Measurements from ENCODE around the gene GCHFR.

The GCHFR gene

DNA sequence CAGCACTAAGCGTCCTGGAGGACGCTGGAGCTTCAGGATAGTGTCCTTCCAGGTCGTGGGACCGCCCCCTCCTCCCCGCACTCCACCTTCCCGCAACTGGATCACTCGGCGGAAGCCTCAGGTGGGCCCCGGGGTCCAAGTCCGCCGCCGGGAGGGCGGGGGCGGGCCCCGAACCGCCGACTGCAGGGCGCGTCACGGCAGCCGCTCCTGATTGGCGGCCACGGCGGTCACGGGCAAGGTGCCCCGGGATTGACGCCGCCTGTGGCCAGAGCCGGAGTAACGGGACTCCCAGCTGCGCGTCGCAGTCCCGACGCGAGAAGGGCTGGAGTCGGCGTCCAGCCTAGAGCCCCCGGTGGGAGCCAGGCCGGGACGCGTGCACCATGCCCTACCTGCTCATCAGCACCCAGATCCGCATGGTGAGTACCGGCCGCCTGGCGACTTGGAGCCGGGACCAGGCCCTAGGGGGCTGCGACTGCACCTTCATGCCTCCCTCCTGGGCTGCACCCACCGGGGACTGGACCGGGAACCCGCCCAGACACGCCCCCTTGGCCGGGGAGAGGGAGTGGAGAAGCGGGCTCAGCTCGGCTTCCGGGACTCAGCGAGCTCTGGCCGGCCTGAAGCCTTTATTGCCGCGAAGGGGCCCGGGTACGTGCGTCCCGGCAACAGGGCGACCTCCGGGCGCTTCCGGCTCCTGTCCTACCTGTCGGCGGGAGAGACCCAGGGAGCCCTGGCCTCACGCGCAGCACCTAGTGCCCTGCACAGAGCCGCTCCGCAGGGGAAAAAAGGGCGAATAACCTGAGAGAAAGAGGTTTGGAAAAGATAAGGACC is at the start of gene GCHFR (continued):
- TF ChIP-seq ZSCAN4 (tag by site-specific recombination; IDR thresholded peaks at IDR 0.05) (no peak), ZNF18 (tag by site-specific recombination; IDR thresholded peaks at IDR 0.05) (no peak), ZNF701 (tag by site-specific recombination; IDR thresholded peaks at IDR 0.05) (no peak), KLF9 (tag by site-specific recombination; IDR thresholded peaks at IDR 0.05; ENCODE audit: low read depth) (peak; percentile 94), REST (tag by site-specific recombination; IDR thresholded peaks at IDR 0.05) (no peak), ZNF19 (tag by site-specific recombination; IDR thresholded peaks at IDR 0.05; ENCODE audit: low read depth) (no peak), ZNF785 (tag by site-specific recombination; IDR thresholded peaks at IDR 0.05) (no peak), REPIN1 (tag by site-specific recombination; IDR thresholded peaks at IDR 0.05; ENCODE audit: low read depth) (no peak), ZNF704 (tag by site-specific recombination; IDR thresholded peaks at IDR 0.05) (no peak), ZNF449 (tag by site-specific recombination; IDR thresholded peaks at IDR 0.05) (no peak), ZNF274 (IDR thresholded peaks at IDR 0.05; ENCODE audit: low read length) (no peak), ZNF274 (tag by site-specific recombination; IDR thresholded peaks at IDR 0.05; ENCODE audit: borderline replicate concordance) (no peak), SCRT2 (tag by site-specific recombination; IDR thresholded peaks at IDR 0.05) (peak; percentile 70), ZSCAN5A (tag by site-specific recombination; IDR thresholded peaks at IDR 0.05) (no peak), ZNF366 (tag by site-specific recombination; conservative IDR thresholded peaks at IDR 0.05) (no peak), ZNF600 (tag by site-specific recombination; IDR thresholded peaks at IDR 0.05) (peak; percentile 89), ZFHX2 (tag by site-specific recombination; conservative IDR thresholded peaks at IDR 0.05) (peak; percentile 59), ZNF16 (tag by site-specific recombination; IDR thresholded peaks at IDR 0.05; ENCODE audit: low read depth) (no peak), KLF16 (tag by site-specific recombination; IDR thresholded peaks at IDR 0.05) (peak; percentile 60; the same call in 1 of the 2 replicates), ZNF561 (tag by site-specific recombination; IDR thresholded peaks at IDR 0.05; ENCODE audit: borderline replicate concordance) (no peak)
- TF ChIP-seq, protein P1, sequence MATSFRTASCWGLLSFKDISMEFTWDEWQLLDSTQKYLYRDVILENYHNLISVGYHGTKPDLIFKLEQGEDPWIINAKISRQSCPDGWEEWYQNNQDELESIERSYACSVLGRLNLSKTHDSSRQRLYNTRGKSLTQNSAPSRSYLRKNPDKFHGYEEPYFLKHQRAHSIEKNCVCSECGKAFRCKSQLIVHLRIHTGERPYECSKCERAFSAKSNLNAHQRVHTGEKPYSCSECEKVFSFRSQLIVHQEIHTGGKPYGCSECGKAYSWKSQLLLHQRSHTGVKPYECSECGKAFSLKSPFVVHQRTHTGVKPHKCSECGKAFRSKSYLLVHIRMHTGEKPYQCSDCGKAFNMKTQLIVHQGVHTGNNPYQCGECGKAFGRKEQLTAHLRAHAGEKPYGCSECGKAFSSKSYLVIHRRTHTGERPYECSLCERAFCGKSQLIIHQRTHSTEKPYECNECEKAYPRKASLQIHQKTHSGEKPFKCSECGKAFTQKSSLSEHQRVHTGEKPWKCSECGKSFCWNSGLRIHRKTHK (tag by site-specific recombination; IDR thresholded peaks at IDR 0.05) = no peak
- TF ChIP-seq, protein P2, sequence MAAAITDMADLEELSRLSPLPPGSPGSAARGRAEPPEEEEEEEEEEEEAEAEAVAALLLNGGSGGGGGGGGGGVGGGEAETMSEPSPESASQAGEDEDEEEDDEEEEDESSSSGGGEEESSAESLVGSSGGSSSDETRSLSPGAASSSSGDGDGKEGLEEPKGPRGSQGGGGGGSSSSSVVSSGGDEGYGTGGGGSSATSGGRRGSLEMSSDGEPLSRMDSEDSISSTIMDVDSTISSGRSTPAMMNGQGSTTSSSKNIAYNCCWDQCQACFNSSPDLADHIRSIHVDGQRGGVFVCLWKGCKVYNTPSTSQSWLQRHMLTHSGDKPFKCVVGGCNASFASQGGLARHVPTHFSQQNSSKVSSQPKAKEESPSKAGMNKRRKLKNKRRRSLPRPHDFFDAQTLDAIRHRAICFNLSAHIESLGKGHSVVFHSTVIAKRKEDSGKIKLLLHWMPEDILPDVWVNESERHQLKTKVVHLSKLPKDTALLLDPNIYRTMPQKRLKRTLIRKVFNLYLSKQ (tag by site-specific recombination; IDR thresholded peaks at IDR 0.05; ENCODE audit: borderline replicate concordance) = no peak
- TF ChIP-seq, protein P3, sequence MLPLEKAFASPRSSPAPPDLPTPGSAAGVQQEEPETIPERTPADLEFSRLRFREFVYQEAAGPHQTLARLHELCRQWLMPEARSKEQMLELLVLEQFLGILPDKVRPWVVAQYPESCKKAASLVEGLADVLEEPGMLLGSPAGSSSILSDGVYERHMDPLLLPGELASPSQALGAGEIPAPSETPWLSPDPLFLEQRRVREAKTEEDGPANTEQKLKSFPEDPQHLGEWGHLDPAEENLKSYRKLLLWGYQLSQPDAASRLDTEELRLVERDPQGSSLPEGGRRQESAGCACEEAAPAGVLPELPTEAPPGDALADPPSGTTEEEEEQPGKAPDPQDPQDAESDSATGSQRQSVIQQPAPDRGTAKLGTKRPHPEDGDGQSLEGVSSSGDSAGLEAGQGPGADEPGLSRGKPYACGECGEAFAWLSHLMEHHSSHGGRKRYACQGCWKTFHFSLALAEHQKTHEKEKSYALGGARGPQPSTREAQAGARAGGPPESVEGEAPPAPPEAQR (tag by site-specific recombination; IDR thresholded peaks at IDR 0.05) = no peak

Data from HEK293 (cell line).